ENCODE results near the gene ADAMTS12. TPM values are rescaled to one million over a fixed set of nuclear protein-coding genes. Genes with fewer than 3 reads are reported as not detected.

Gene ADAMTS12
- total RNA-seq, 1 experiment from 2014 or later, result 0.15 TPM

DNA sequence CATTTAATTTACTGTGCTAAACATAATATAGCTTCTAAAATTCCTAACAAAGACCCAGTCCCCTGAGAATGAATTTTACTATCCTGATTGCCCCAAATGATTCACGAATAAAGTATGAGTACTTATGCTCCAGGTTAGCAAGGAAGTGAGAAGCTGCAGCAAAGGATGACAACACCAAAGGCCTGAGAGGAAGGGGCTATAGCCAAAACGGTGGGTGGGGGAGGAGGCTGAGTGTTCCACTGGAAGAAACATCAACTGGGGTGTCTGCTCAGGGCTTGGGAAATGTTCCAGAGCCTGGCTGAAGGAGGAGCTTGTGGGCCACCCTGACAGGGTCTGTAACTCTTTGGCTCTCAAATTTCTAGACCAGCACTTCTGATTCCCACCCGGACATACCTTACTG, 157.3 kb downstream of the ADAMTS12 start:
- ChIA-PET CTCF (no interaction called here), POLR2A (interaction anchor here (0.6 kb wide), 1 partner anchor 56 kb away, joined by 8 read pairs; no protein-coding TSS in a partner anchor)
- TF ChIP-seq, protein P1, sequence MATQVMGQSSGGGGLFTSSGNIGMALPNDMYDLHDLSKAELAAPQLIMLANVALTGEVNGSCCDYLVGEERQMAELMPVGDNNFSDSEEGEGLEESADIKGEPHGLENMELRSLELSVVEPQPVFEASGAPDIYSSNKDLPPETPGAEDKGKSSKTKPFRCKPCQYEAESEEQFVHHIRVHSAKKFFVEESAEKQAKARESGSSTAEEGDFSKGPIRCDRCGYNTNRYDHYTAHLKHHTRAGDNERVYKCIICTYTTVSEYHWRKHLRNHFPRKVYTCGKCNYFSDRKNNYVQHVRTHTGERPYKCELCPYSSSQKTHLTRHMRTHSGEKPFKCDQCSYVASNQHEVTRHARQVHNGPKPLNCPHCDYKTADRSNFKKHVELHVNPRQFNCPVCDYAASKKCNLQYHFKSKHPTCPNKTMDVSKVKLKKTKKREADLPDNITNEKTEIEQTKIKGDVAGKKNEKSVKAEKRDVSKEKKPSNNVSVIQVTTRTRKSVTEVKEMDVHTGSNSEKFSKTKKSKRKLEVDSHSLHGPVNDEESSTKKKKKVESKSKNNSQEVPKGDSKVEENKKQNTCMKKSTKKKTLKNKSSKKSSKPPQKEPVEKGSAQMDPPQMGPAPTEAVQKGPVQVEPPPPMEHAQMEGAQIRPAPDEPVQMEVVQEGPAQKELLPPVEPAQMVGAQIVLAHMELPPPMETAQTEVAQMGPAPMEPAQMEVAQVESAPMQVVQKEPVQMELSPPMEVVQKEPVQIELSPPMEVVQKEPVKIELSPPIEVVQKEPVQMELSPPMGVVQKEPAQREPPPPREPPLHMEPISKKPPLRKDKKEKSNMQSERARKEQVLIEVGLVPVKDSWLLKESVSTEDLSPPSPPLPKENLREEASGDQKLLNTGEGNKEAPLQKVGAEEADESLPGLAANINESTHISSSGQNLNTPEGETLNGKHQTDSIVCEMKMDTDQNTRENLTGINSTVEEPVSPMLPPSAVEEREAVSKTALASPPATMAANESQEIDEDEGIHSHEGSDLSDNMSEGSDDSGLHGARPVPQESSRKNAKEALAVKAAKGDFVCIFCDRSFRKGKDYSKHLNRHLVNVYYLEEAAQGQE (IDR thresholded peaks at IDR 0.05; ENCODE audit: insufficient read depth in 1 of 2, low read depth in 2 of 2, low read length in 1 of 2), result no peak
- TF ChIP-seq TCF7L2 (IDR thresholded peaks at IDR 0.05; ENCODE audit: low read depth, low read length), result no peak
- TF ChIP-seq POLR2AphosphoS5 (IDR thresholded peaks at IDR 0.05; ENCODE audit: low read depth, low read length), result no peak
- TF ChIP-seq, protein P2, sequence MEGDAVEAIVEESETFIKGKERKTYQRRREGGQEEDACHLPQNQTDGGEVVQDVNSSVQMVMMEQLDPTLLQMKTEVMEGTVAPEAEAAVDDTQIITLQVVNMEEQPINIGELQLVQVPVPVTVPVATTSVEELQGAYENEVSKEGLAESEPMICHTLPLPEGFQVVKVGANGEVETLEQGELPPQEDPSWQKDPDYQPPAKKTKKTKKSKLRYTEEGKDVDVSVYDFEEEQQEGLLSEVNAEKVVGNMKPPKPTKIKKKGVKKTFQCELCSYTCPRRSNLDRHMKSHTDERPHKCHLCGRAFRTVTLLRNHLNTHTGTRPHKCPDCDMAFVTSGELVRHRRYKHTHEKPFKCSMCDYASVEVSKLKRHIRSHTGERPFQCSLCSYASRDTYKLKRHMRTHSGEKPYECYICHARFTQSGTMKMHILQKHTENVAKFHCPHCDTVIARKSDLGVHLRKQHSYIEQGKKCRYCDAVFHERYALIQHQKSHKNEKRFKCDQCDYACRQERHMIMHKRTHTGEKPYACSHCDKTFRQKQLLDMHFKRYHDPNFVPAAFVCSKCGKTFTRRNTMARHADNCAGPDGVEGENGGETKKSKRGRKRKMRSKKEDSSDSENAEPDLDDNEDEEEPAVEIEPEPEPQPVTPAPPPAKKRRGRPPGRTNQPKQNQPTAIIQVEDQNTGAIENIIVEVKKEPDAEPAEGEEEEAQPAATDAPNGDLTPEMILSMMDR (IDR thresholded peaks at IDR 0.05), result no peak
- TF ChIP-seq SIN3A (IDR thresholded peaks at IDR 0.05; ENCODE audit: borderline replicate concordance, insufficient read depth, low read depth, low read length), result no peak
- H3K4me3 ChIP-seq (ENCODE audit: low read depth in 2 of 2, low read length in 2 of 2), result no peak overlapping the region
- DNase-seq (ENCODE audit: low read depth, low spot score) (no peak), ATAC-seq (no peak)
- H3K9me3 ChIP-seq (ENCODE audit: control insufficient read depth, insufficient read depth, low read depth, low read length), result no peaks in the 10 kb centered on the region
- H3K27ac ChIP-seq (ENCODE audit: low read length), result no peak overlapping the region
- no peaks in the 10 kb centered on the region; the same call in 1 of the 2 replicates for H3K36me3 ChIP-seq (ENCODE audit: control insufficient read depth, insufficient read depth, low read length)
- in situ Hi-C loops (cut with HindIII; ENCODE audit: low pct_unique_long_range_greater_than_20kb, low sequenced_read_pairs) (no loop called here), intact Hi-C loops (cut with micrococcal nuclease; ENCODE audit: unreplicated experiment) (no loop called here)
- BruUV-seq (replicated peaks), result no TSS peak
- H3K4me1 ChIP-seq (ENCODE audit: control insufficient read depth, insufficient read depth, low read length), result no peaks in the 10 kb centered on the region
- 0 out of 2 replicates have a peak, but pooled peaks cover 3% of the 10 kb centered on the region for H3K27me3 ChIP-seq (ENCODE audit: control insufficient read depth, insufficient read depth, low read length)

DNA sequence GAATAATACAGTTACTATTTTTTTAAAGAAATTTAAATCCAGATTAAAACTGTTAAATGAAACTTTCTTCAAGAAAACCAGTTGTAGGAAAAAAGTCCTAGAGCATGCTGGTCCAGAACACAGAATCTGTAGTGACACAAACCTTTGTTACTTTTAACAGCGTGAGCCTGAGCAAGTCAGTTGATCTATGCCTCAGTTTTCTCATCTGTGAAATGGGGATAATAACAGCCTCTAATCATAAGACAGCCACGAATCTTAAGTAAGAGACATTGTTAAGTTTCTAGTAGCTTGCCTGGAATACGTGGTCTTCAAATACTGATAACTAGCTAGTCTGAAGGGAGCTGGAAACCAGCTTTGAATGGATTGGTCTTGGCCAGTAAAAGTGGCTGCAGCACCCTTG, 158.6 kb downstream of the ADAMTS12 start:
- no peak for ATAC-seq
- in situ Hi-C loops (cut with HindIII; ENCODE audit: low pct_unique_long_range_greater_than_20kb, low sequenced_read_pairs) (no loop called here), intact Hi-C loops (cut with micrococcal nuclease; ENCODE audit: unreplicated experiment) (no loop called here)
- ChIA-PET CTCF (no interaction called here), POLR2A (no interaction called here)
- Histone ChIP-seq H3K36me3 (ENCODE audit: control insufficient read depth, insufficient read depth, low read length) (no peaks in the 10 kb centered on the region; the same call in 1 of the 2 replicates), H3K4me1 (ENCODE audit: control insufficient read depth, insufficient read depth, low read length) (no peaks in the 10 kb centered on the region), H3K27ac (ENCODE audit: low read length) (no peak overlapping the region), H3K4me3 (ENCODE audit: low read depth in 2 of 2, low read length in 2 of 2) (no peak overlapping the region), H3K27me3 (ENCODE audit: control insufficient read depth, insufficient read depth, low read length) (0 out of 2 replicates have a peak, but pooled peaks cover 3% of the 10 kb centered on the region), H3K9me3 (ENCODE audit: control insufficient read depth, insufficient read depth, low read depth, low read length) (no peaks in the 10 kb centered on the region)
- TF ChIP-seq, protein P1 (IDR thresholded peaks at IDR 0.05; ENCODE audit: insufficient read depth in 1 of 2, low read depth in 2 of 2, low read length in 1 of 2), result no peak
- TF ChIP-seq TCF7L2 (IDR thresholded peaks at IDR 0.05; ENCODE audit: low read depth, low read length) (no peak), SIN3A (IDR thresholded peaks at IDR 0.05; ENCODE audit: borderline replicate concordance, insufficient read depth, low read depth, low read length) (no peak), POLR2AphosphoS5 (IDR thresholded peaks at IDR 0.05; ENCODE audit: low read depth, low read length) (no peak)
- TF ChIP-seq, protein P2 (IDR thresholded peaks at IDR 0.05), result no peak
- DNase-seq (ENCODE audit: low read depth, low spot score), result no peak
- no TSS peak for BruUV-seq (replicated peaks)
